Karpas-422 (cell line): ENCODE data around the gene PHYHIPL. TPM values are rescaled to one million over a fixed set of nuclear protein-coding genes. Genes with fewer than 3 reads are reported as not detected.

ENCODE experiments used
- total RNA-seq: library from RNA; depleted of rRNA; stranded (reverse); fragments of >200 nt; shearing (Covaris generic); gene quantifications from 2 replicates; pipeline ENCODE4 v1.2.3, GENCODE V29; 2014; ENCODE audit warnings: low replicate concordance; rRNA removed

PHYHIPL gene
- total RNA-seq, 1 experiment from 2014 or later: not detected

Other genes with a start within 250 kb of the PHYHIPL start
- gene FAM13C, start 185.9 kb downstream of the PHYHIPL start, total RNA-seq: not detected in 2 replicates